ENCODE measurements around the gene ZFYVE27. TPM values are rescaled to one million over a fixed set of nuclear protein-coding genes. Genes with fewer than 3 reads are reported as not detected.
A peak's percentile ranks its signal among the peaks of the same experiment; 100 is the strongest.

The ZFYVE27 gene
- total and polyA plus RNA-seq, 8 donors, result 4.3 to 77.1 (median 15.5) TPM

DNA sequence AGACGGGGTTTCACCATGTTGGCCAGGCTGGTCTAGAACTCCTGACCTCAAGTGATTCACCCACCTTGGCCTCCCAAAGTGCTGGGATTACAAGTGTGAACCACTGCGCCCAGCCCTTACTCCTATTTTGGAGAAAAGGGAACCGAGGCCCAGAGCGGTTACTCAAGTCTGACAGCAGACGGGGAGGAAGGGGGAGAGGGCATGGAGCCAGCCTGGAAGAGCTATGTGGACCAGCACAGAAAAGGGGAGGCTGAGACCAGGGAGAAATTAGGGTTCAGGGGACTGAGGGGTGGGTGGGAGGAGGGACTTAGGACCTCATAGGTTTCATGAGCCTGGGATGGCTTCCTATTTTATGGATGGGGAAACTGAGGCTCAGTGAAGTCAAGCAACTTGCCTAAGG lies 33.3 kb downstream of the ZFYVE27 start:
- Histone ChIP-seq H3K27ac (no peak overlapping the region), H3K4me1 (peaks cover 6 to 22% (median 19%) of the 10 kb centered on the region in 4 donors), H3K4me3 (no peak overlapping the region), H3K9me3 (no peaks in the 10 kb centered on the region), H3K27me3 (peaks cover 13 to 82% (median 37%) of the 10 kb centered on the region in 3 donors), H3K36me3 (no peaks in the 10 kb centered on the region)
- intact Hi-C loops (cut with DNase I; ENCODE audit: low total_unique reads), result no loop called here
- DNase-seq, result no peak
- WGBS, 5 donors, result 64 to 77% (median 73%) methylated on average over 5 of the region's 5 CpGs
- TF ChIP-seq POLR2A (IDR thresholded peaks at IDR 0.05), result no peak
- TF ChIP-seq, protein P1, sequence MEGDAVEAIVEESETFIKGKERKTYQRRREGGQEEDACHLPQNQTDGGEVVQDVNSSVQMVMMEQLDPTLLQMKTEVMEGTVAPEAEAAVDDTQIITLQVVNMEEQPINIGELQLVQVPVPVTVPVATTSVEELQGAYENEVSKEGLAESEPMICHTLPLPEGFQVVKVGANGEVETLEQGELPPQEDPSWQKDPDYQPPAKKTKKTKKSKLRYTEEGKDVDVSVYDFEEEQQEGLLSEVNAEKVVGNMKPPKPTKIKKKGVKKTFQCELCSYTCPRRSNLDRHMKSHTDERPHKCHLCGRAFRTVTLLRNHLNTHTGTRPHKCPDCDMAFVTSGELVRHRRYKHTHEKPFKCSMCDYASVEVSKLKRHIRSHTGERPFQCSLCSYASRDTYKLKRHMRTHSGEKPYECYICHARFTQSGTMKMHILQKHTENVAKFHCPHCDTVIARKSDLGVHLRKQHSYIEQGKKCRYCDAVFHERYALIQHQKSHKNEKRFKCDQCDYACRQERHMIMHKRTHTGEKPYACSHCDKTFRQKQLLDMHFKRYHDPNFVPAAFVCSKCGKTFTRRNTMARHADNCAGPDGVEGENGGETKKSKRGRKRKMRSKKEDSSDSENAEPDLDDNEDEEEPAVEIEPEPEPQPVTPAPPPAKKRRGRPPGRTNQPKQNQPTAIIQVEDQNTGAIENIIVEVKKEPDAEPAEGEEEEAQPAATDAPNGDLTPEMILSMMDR (IDR thresholded peaks at IDR 0.05), result no peak
- TF ChIP-seq EP300 (IDR thresholded peaks at IDR 0.05), result no peak
- no peak for TF ChIP-seq POLR2AphosphoS5 (IDR thresholded peaks at IDR 0.05)

DNA sequence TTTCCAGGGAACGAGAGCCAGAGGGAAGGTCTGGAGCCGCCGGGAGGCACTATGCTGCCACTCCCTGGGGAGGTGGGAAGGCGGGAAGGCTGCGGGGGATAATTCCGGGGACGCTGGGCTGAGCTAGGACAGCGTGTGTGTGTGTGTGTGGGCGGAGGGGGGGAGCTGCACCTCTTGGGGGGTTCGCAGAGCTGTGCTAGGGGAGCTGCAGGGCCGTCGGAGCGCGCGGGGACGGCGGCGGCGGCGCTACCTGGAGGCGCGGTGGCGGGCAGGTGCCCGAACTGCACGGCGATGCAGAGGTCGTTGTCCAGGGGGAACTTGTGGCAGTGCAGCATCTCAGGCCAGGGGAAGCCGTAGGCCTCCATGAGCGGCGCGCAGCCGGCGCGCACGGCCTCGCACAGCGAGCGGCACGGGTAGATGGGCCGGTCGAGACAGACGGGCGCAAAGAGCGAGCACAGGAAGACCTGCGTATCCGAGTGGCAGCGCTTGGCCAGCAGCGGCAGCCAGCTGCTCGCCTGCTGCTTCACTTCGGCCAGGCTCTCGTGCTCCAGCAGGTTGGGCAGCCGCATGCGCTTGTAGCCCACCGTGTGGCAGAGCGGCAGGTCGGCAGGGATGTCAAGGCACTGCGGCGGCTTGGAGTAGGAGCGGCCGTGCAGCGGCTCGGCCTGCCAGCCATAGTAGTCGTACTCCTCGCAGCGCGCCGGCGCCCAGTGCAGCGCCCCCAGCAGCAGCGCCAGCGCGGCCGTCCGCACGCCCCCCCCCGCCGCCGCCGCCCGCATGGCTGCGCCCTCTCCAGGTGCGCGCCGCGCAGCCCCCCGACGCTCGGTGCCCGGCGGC lies 34.3 kb downstream of the ZFYVE27 start:
- 1% methylated on average over 30 to 90 of the region's 90 CpGs for WGBS, 5 donors
- Histone ChIP-seq H3K9me3 (no peaks in the 10 kb centered on the region), H3K4me3 (peak overlapping the region; percentile 30 to 46 (median 33)), H3K27ac (no peak overlapping the region), H3K27me3 (peaks cover 13 to 82% (median 37%) of the 10 kb centered on the region in 3 donors), H3K4me1 (peaks cover 6 to 22% (median 19%) of the 10 kb centered on the region in 4 donors), H3K36me3 (no peaks in the 10 kb centered on the region)
- peak in 1 of 2 donors; percentile 54 for DNase-seq
- intact Hi-C loops (cut with DNase I; ENCODE audit: low total_unique reads), result no loop called here
- TF ChIP-seq, protein P1 (IDR thresholded peaks at IDR 0.05), result no peak
- TF ChIP-seq POLR2A (IDR thresholded peaks at IDR 0.05), result no peak
- TF ChIP-seq EP300 (IDR thresholded peaks at IDR 0.05), result no peak
- no peak for TF ChIP-seq POLR2AphosphoS5 (IDR thresholded peaks at IDR 0.05)

DNA sequence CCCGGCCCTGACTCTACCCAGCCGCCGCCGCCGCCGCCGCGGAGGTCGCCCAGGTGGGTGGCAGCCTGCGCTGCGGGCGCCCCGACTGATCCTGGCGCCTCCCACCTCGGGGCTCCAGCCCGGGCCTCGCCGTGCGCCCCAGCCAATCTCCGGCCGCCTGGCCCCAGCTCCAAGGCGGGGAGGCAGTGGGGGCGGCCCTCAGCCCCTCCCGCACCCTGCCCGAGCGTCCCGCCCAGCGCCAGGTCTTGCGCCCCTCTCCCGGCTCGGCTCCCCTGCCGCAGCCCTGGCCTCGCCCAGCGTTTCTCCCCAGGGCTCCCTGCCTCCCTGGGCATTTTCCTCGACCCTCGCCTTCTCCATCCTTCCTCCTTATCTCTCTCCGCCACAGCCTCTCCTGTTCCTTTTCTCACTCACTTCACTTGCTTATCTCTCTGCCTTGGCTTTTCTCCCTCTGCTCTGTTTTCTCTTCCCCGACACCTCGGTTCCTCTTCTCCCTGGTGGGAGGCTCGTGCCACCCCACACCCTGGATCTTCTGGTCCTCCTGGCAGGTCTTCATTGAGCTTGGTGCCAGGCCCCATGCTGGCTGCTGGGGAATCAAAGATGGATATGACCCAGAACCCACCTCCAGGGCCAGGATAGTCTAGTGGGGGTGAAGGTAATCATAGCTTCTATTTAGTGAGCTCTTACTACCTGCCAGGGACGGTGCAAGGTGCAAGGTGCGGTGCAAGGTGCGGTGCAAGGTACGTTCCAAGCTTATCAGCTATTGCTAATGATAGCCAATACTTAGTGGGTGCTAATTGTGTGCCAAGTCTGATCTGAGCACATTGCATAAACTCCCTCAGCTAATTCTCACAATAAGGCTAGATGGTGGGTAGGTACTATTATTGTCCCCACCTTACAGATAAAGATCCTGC lies 35.2 kb downstream of the ZFYVE27 start, which contains the start of gene SFRP5:
Gene SFRP5, minus strand, starts transcription at position 87 of the 911 bp plus-strand sequence. CDS start 166 bp downstream, outside the sequence.
- Histone ChIP-seq H3K36me3 (no peaks in the 10 kb centered on the region), H3K27ac (no peak within 1 kb of the TSS), H3K27me3 (peaks cover 13 to 79% (median 37%) of the 10 kb centered on the region in 3 donors), H3K9me3 (no peaks in the 10 kb centered on the region), H3K4me1 (peaks cover 6 to 22% (median 19%) of the 10 kb centered on the region in 4 donors), H3K4me3 (peak within 1 kb of the TSS; percentile 30 to 46 (median 33))
- intact Hi-C loops (cut with DNase I; ENCODE audit: low total_unique reads), result no loop called here
- 6 to 14% (median 10%) methylated on average over 21 to 44 of the region's 44 CpGs for WGBS, 5 donors
- TF ChIP-seq, protein P1 (IDR thresholded peaks at IDR 0.05), result no peak
- TF ChIP-seq EP300 (IDR thresholded peaks at IDR 0.05) (no peak), POLR2AphosphoS5 (IDR thresholded peaks at IDR 0.05) (no peak), POLR2A (IDR thresholded peaks at IDR 0.05) (no peak)
- DNase-seq, result peak in 1 of 2 donors; percentile 63

DNA sequence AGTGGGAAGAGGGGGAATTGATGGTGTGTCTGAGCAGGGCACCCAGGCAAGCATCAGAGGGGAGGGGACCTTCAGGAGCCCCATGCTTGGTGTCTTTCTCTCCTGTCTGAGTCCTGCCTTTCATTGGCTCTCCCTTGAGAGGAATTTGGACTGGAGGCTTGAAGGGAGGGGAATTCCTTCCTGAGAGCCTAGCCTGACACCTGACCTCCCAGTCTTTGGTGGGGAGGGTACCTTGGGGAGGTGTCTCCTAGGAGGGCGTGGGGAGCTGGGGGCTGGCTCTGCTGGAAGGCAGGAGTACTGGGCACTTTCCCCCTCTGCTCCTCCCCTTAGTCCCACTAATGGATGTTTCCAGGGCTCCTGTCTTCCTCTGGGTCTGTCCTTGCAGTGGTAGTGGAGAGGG lies 36.2 kb downstream of the ZFYVE27 start:
- no peak overlapping the region for H3K27ac ChIP-seq
- WGBS, 5 donors, result 40 to 80% (median 67%) methylated on average over 1 of the region's 1 CpG

More for the DNA sequence above, 36.2 kb downstream of the ZFYVE27 start:
- intact Hi-C loops (cut with DNase I; ENCODE audit: low total_unique reads), result no loop called here
- DNase-seq, result no peak
- H3K27me3 ChIP-seq, result peaks cover 13 to 70% (median 37%) of the 10 kb centered on the region in 3 donors
- no peak overlapping the region for H3K4me3 ChIP-seq
- H3K9me3 ChIP-seq, result no peaks in the 10 kb centered on the region
- TF ChIP-seq POLR2AphosphoS5 (IDR thresholded peaks at IDR 0.05) (no peak), POLR2A (IDR thresholded peaks at IDR 0.05) (no peak), EP300 (IDR thresholded peaks at IDR 0.05) (no peak)
- TF ChIP-seq, protein P1 (IDR thresholded peaks at IDR 0.05), result no peak
- H3K36me3 ChIP-seq, result no peaks in the 10 kb centered on the region
- peaks cover 6 to 22% (median 19%) of the 10 kb centered on the region in 4 donors for H3K4me1 ChIP-seq

All from stomach (tissue), 9 donors.